ENCODE results near the gene EPO.

DNA sequence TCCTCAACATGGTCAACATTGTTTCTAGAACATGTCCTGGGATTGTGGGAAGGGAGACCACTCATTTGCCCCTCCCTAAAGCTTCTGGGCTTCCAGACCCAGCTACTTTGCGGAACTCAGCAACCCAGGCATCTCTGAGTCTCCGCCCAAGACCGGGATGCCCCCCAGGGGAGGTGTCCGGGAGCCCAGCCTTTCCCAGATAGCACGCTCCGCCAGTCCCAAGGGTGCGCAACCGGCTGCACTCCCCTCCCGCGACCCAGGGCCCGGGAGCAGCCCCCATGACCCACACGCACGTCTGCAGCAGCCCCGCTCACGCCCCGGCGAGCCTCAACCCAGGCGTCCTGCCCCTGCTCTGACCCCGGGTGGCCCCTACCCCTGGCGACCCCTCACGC, at the start of gene EPO:
- TF ChIP-seq, protein P1, sequence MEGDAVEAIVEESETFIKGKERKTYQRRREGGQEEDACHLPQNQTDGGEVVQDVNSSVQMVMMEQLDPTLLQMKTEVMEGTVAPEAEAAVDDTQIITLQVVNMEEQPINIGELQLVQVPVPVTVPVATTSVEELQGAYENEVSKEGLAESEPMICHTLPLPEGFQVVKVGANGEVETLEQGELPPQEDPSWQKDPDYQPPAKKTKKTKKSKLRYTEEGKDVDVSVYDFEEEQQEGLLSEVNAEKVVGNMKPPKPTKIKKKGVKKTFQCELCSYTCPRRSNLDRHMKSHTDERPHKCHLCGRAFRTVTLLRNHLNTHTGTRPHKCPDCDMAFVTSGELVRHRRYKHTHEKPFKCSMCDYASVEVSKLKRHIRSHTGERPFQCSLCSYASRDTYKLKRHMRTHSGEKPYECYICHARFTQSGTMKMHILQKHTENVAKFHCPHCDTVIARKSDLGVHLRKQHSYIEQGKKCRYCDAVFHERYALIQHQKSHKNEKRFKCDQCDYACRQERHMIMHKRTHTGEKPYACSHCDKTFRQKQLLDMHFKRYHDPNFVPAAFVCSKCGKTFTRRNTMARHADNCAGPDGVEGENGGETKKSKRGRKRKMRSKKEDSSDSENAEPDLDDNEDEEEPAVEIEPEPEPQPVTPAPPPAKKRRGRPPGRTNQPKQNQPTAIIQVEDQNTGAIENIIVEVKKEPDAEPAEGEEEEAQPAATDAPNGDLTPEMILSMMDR (IDR thresholded peaks at IDR 0.05): no peak
- TF ChIP-seq POLR2AphosphoS5 (IDR thresholded peaks at IDR 0.05) (no peak), POLR2A (IDR thresholded peaks at IDR 0.05; ENCODE audit: low read depth) (no peak), EP300 (IDR thresholded peaks at IDR 0.05) (no peak)

Measured in esophagus muscularis mucosa (tissue), 4 donors.